ENCODE measurements around the gene OSBPL8.

DNA sequence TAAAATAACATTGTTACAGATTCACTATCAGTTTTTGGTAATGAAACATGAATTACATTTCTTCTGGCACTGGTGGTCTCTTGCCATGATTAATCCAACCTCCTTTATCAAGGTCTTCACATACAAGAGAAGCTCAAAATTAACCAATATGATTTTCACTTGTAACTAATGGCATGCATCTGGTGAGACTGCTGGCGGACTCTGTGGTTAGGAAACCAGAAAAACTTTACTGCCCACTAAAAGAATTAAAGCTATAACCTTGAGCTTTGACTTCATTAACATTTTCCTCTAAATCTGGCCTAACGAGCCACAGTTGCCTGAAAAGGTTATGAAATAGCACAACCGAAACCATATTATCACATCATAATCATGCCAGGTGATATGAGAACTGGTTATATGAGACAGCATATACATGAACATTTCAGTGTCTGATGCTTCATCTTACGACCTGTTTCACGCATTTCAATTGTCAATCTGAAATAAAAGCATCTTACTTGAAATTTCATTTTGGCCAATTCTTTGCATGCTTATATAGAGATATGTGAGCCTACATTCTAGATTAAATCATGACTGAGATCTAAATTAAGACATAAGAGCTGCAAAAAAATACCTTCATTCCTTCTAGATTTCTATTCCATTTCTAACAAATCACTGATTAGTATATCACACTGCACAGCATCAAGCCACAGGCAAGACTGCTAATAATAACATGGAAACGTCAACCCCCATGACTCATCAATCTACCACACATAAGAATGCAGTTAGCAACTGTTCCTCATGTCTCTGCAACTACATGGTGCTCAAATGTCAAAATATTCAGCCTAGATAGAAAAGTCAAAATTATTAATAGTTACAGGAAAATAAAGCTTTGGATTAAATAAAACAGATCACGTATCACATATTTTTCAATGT, 89.3 kb downstream of the OSBPL8 start:
- TF ChIP-seq, protein P1, sequence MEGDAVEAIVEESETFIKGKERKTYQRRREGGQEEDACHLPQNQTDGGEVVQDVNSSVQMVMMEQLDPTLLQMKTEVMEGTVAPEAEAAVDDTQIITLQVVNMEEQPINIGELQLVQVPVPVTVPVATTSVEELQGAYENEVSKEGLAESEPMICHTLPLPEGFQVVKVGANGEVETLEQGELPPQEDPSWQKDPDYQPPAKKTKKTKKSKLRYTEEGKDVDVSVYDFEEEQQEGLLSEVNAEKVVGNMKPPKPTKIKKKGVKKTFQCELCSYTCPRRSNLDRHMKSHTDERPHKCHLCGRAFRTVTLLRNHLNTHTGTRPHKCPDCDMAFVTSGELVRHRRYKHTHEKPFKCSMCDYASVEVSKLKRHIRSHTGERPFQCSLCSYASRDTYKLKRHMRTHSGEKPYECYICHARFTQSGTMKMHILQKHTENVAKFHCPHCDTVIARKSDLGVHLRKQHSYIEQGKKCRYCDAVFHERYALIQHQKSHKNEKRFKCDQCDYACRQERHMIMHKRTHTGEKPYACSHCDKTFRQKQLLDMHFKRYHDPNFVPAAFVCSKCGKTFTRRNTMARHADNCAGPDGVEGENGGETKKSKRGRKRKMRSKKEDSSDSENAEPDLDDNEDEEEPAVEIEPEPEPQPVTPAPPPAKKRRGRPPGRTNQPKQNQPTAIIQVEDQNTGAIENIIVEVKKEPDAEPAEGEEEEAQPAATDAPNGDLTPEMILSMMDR (conservative IDR thresholded peaks at IDR 0.05; ENCODE audit: low read depth in 2 of 2): no peak
- TF ChIP-seq EZH2phosphoT487 (IDR thresholded peaks at IDR 0.05; ENCODE audit: unreplicated experiment): no peak
- TF ChIP-seq JUNB (IDR thresholded peaks at IDR 0.05; ENCODE audit: unreplicated experiment): no peak
- TF ChIP-seq, protein P2, sequence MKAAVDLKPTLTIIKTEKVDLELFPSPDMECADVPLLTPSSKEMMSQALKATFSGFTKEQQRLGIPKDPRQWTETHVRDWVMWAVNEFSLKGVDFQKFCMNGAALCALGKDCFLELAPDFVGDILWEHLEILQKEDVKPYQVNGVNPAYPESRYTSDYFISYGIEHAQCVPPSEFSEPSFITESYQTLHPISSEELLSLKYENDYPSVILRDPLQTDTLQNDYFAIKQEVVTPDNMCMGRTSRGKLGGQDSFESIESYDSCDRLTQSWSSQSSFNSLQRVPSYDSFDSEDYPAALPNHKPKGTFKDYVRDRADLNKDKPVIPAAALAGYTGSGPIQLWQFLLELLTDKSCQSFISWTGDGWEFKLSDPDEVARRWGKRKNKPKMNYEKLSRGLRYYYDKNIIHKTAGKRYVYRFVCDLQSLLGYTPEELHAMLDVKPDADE (IDR thresholded peaks at IDR 0.05): no peak
- no peak for TF ChIP-seq EZH2 (IDR thresholded peaks at IDR 0.05; ENCODE audit: low read depth, unreplicated experiment)

Measured in GM23338 (cell line).